ENCODE results near the gene HDAC4.
A peak's percentile ranks its signal among the peaks of the same experiment; 100 is the strongest.

The HDAC4 gene

GRCh38 chr2:239290618-239291474 lies 110.0 kb downstream of the HDAC4 start:
- no peak for TF ChIP-seq Cebpa-rat (IDR thresholded peaks at IDR 0.05)
- peak overlapping the region in 9 of 11 experiments; percentile 4 to 77 (median 59); a peak in 18 of 22 replicates for H3K4me2 ChIP-seq
- H3K36me3 ChIP-seq: no peaks in the 10 kb centered on the region; a peak in 1 of 22 replicates

GRCh38 chr2:239289545-239289944 lies 111.3 kb downstream of the HDAC4 start:
- Histone ChIP-seq H3K27me3 (no peaks in the 10 kb centered on the region), H3K9ac (peak overlapping the region in 5 of 11 experiments; percentile 1 to 34 (median 29); a peak in 5 of 22 replicates)

More at GRCh38 chr2:239290618-239291474, 110.0 kb downstream of the HDAC4 start:
- Histone ChIP-seq H3K9me3 (replicated peaks in 1 of 11) (no peaks in the 10 kb centered on the region), H3K27me3 (no peaks in the 10 kb centered on the region), H3K27ac (peak overlapping the region in 3 of 11 experiments; percentile 4 to 47 (median 22); a peak in 3 of 22 replicates), H4K20me1 (peaks cover 74 to 98% (median 86%) of the 10 kb centered on the region in 11 experiments; a peak in 21 of 22 replicates), H3K9ac (peak overlapping the region in 3 of 11 experiments; percentile 24 to 50 (median 24); a peak in 2 of 22 replicates), H3K4me3 (no peak overlapping the region), H3K4me1 (peaks cover 32 to 90% (median 80%) of the 10 kb centered on the region in 10 experiments)

GRCh38 chr2:239288951-239289511 lies 111.8 kb downstream of the HDAC4 start:
- no peak overlapping the region for H3K4me3 ChIP-seq
- H3K9me3 ChIP-seq (replicated peaks in 1 of 11): no peaks in the 10 kb centered on the region
- peak overlapping the region in 3 of 11 experiments; percentile 35 to 47 (median 46); a peak in 3 of 22 replicates for H3K27ac ChIP-seq
- peaks cover 0 to 3% (median 0%) of the 10 kb centered on the region in 11 experiments; a peak in 5 of 22 replicates for H3K36me3 ChIP-seq
- peaks cover 34 to 90% (median 81%) of the 10 kb centered on the region in 10 experiments for H3K4me1 ChIP-seq
- peak overlapping the region in 5 of 11 experiments; percentile 1 to 40 (median 29); a peak in 5 of 22 replicates for H3K9ac ChIP-seq
- H4K20me1 ChIP-seq: peaks cover 81 to 100% (median 92%) of the 10 kb centered on the region in 11 experiments
- no peak for TF ChIP-seq Cebpa-rat (IDR thresholded peaks at IDR 0.05)
- no peaks in the 10 kb centered on the region for H3K27me3 ChIP-seq
- H3K4me2 ChIP-seq: peak overlapping the region; percentile 38 to 85 (median 66)

More at GRCh38 chr2:239289545-239289944, 111.3 kb downstream of the HDAC4 start:
- Histone ChIP-seq H3K4me3 (no peak overlapping the region), H3K27ac (peak overlapping the region in 3 of 11 experiments; percentile 35 to 47 (median 46); a peak in 3 of 22 replicates), H3K4me1 (peaks cover 35 to 90% (median 81%) of the 10 kb centered on the region in 10 experiments), H3K36me3 (no peaks in the 10 kb centered on the region; a peak in 1 of 22 replicates), H4K20me1 (peaks cover 81 to 100% (median 90%) of the 10 kb centered on the region in 11 experiments), H3K9me3 (replicated peaks in 1 of 11) (no peaks in the 10 kb centered on the region), H3K4me2 (peak overlapping the region; percentile 38 to 85 (median 66))
- TF ChIP-seq Cebpa-rat (IDR thresholded peaks at IDR 0.05): no peak

GRCh38 chr2:239288237-239288636 lies 112.6 kb downstream of the HDAC4 start:
- Histone ChIP-seq H3K4me1 (peaks cover 34 to 87% (median 75%) of the 10 kb centered on the region in 10 experiments), H3K4me2 (no peak overlapping the region), H3K4me3 (no peak overlapping the region), H4K20me1 (peaks cover 82 to 100% (median 92%) of the 10 kb centered on the region in 11 experiments), H3K36me3 (peaks cover 0 to 11% (median 6%) of the 10 kb centered on the region in 11 experiments; a peak in 15 of 22 replicates), H3K9ac (no peak overlapping the region), H3K9me3 (replicated peaks in 1 of 11) (peaks cover 0 to 2% (median 0%) of the 10 kb centered on the region in 11 experiments; a peak in 2 of 22 replicates), H3K27me3 (no peaks in the 10 kb centered on the region), H3K27ac (no peak overlapping the region)
- no peak for TF ChIP-seq Cebpa-rat (IDR thresholded peaks at IDR 0.05)

- Histone ChIP-seq H3K4me3 (no peak overlapping the region), H4K20me1 (peaks cover 75 to 100% (median 89%) of the 10 kb centered on the region in 11 experiments; a peak in 21 of 22 replicates), H3K9me3 (replicated peaks in 1 of 11) (peaks cover 0 to 9% (median 0%) of the 10 kb centered on the region in 11 experiments; a peak in 6 of 22 replicates), H3K36me3 (peaks cover 0 to 16% (median 12%) of the 10 kb centered on the region in 11 experiments; a peak in 17 of 22 replicates), H3K27ac (no peak overlapping the region), H3K4me1 (peaks cover 34 to 79% (median 69%) of the 10 kb centered on the region in 10 experiments), H3K9ac (no peak overlapping the region), H3K27me3 (no peaks in the 10 kb centered on the region), H3K4me2 (no peak overlapping the region)
- no peak for TF ChIP-seq Cebpa-rat (IDR thresholded peaks at IDR 0.05)
Measured at GRCh38 chr2:239287461-239287860, 113.4 kb downstream of the HDAC4 start.

- peaks cover 70 to 96% (median 83%) of the 10 kb centered on the region in 11 experiments; a peak in 21 of 22 replicates for H4K20me1 ChIP-seq
- H3K9ac ChIP-seq: no peak overlapping the region
- H3K4me3 ChIP-seq: no peak overlapping the region
Measured at GRCh38 chr2:239286901-239287300, 113.9 kb downstream of the HDAC4 start.

GRCh38 chr2:239285932-239286230 lies 114.9 kb downstream of the HDAC4 start:
- Histone ChIP-seq H3K9ac (no peak overlapping the region; a peak in 1 of 22 replicates), H3K4me1 (peaks cover 34 to 63% (median 53%) of the 10 kb centered on the region in 10 experiments), H3K9me3 (replicated peaks in 1 of 11) (peaks cover 0 to 12% (median 0%) of the 10 kb centered on the region in 11 experiments; a peak in 7 of 22 replicates), H3K27me3 (no peaks in the 10 kb centered on the region), H3K4me3 (no peak overlapping the region), H4K20me1 (peaks cover 60 to 86% (median 74%) of the 10 kb centered on the region in 11 experiments; a peak in 21 of 22 replicates), H3K4me2 (peak overlapping the region; percentile 65 to 84 (median 78); a peak in 21 of 22 replicates), H3K36me3 (peaks cover 0 to 16% (median 12%) of the 10 kb centered on the region in 11 experiments; a peak in 17 of 22 replicates), H3K27ac (no peak overlapping the region)
- no peak for TF ChIP-seq Cebpa-rat (IDR thresholded peaks at IDR 0.05)

More at GRCh38 chr2:239286901-239287300, 113.9 kb downstream of the HDAC4 start:
- Histone ChIP-seq H3K27ac (no peak overlapping the region), H3K4me1 (peaks cover 34 to 73% (median 63%) of the 10 kb centered on the region in 10 experiments), H3K27me3 (no peaks in the 10 kb centered on the region), H3K36me3 (peaks cover 0 to 16% (median 12%) of the 10 kb centered on the region in 11 experiments; a peak in 17 of 22 replicates), H3K4me2 (peak overlapping the region in 1 of 11 experiments; percentile 16; a peak in 2 of 22 replicates), H3K9me3 (replicated peaks in 1 of 11) (peaks cover 0 to 12% (median 0%) of the 10 kb centered on the region in 11 experiments; a peak in 7 of 22 replicates)
- TF ChIP-seq Cebpa-rat (IDR thresholded peaks at IDR 0.05): no peak

Measured in BLaER1 treated with 17β-estradiol and CSF1 and Interleukin-3, amounts not matched to agents 10 nM and 100 nM (cell line).